Peyer's patch (tissue), 4 donors: ENCODE results near the gene AKR1C2. TPM values are rescaled to one million over a fixed set of nuclear protein-coding genes. Genes with fewer than 3 reads are reported as not detected.
"Not testable (repeated sequence)": the region's sequence is repeated elsewhere in the genome, so short reads cannot be mapped to it uniquely, and the experiment has no call there.

Experiments
- DNase-seq, 3 donors: peaks; one replicate each; pipeline ENCODE4 v3.0.0-alpha.2; 2017 to 2019
- H3K27ac ChIP-seq, 4 donors: fragments of 200-600 bp; sonication (generic); one replicate each; pipeline ENCODE4 v1.5.1; 2016 to 2019
- H3K27me3 ChIP-seq, 2 donors: fragments of 200-600 bp; sonication (generic); one replicate each; pipeline ENCODE4 v1.5.1; 2019
- H3K36me3 ChIP-seq, 3 donors: fragments of 200-600 bp; sonication (generic); one replicate each; pipeline ENCODE4 v1.5.1; 2016 to 2019
- H3K4me1 ChIP-seq, 4 donors: fragments of 200-600 bp; sonication (generic); one replicate each; pipeline ENCODE4 v1.5.1; 2016 to 2019
- H3K4me3 ChIP-seq, 4 donors: fragments of 200-600 bp; sonication (generic); 1 replicate in 3 of 4; 2 replicates in 1 of 4; pipeline ENCODE4 v1.5.1; 2016 to 2019; ENCODE audit warnings: mild to moderate bottlenecking in 1 of 4
- H3K9me3 ChIP-seq, 4 donors: fragments of 200-600 bp; sonication (generic); one replicate each; pipeline ENCODE4 v1.5.1; 2016 to 2019; ENCODE audit warnings: mild to moderate bottlenecking in 1 of 4
- POLR2A ChIP-seq, 2 donors: fragments of 450-650 bp; IDR thresholded peaks; one replicate each; pipeline ENCODE4 v1.5.1; 2017; ENCODE audit warnings: antibody characterized with exemption in 2 of 2, mild to moderate bottlenecking in 2 of 2, moderate library complexity in 2 of 2
- total RNA-seq, 4 donors: library from RNA; depleted of rRNA; stranded (reverse); fragments of >200 nt; gene quantifications; one replicate each; pipeline ENCODE4 v1.1.0, GENCODE V29; 2016
- TF ChIP-seq, protein P1 (sequence below), 6 experiments: fragments of 450-650 bp in 4 of 6; fragments of 200-600 bp in 2 of 6; sonication (generic) in 1 of 6; IDR thresholded peaks; one replicate each; pipeline ENCODE4 v1.5.1; 2017 to 2019; ENCODE audit warnings: antibody characterized with exemption in 6 of 6, mild to moderate bottlenecking in 3 of 6, moderate library complexity in 1 of 6

Gene AKR1C2
- total RNA-seq, 4 donors from 2014 or later = 22.7 to 95.4 (median 45.2) TPM

DNA sequence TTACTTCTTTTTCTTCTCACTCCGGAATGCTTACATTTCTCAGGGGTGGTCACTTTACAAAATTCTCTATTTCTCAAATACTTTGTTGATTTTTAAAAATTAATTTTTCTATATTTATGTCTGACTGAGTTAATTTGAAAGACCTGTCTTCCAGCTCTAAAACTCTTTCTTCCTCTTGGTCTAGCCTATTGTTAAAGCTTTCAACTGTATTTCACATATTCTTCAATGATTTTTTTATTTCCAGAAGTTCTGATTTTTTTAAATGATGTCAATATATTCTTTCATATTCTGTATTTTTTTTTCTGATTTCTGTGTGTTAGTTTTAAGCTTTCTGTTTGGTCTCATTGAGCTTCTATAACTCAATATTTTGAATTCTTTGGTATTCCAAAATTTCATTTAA is 27.3 kb upstream of the AKR1C2 start:
- H3K36me3 ChIP-seq = no peaks in the 10 kb centered on the region
- no peaks in the 10 kb centered on the region for H3K27me3 ChIP-seq
- no peak for DNase-seq
- peaks cover 0 to 4% (median 0%) of the 10 kb centered on the region in 4 donors for H3K9me3 ChIP-seq
- H3K4me1 ChIP-seq = no peaks in the 10 kb centered on the region
- H3K27ac ChIP-seq = no peak overlapping the region
- no peak overlapping the region for H3K4me3 ChIP-seq
- TF ChIP-seq POLR2A (IDR thresholded peaks at IDR 0.05) = no peak
- TF ChIP-seq, protein P1, sequence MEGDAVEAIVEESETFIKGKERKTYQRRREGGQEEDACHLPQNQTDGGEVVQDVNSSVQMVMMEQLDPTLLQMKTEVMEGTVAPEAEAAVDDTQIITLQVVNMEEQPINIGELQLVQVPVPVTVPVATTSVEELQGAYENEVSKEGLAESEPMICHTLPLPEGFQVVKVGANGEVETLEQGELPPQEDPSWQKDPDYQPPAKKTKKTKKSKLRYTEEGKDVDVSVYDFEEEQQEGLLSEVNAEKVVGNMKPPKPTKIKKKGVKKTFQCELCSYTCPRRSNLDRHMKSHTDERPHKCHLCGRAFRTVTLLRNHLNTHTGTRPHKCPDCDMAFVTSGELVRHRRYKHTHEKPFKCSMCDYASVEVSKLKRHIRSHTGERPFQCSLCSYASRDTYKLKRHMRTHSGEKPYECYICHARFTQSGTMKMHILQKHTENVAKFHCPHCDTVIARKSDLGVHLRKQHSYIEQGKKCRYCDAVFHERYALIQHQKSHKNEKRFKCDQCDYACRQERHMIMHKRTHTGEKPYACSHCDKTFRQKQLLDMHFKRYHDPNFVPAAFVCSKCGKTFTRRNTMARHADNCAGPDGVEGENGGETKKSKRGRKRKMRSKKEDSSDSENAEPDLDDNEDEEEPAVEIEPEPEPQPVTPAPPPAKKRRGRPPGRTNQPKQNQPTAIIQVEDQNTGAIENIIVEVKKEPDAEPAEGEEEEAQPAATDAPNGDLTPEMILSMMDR (IDR thresholded peaks at IDR 0.05) = no peak

DNA sequence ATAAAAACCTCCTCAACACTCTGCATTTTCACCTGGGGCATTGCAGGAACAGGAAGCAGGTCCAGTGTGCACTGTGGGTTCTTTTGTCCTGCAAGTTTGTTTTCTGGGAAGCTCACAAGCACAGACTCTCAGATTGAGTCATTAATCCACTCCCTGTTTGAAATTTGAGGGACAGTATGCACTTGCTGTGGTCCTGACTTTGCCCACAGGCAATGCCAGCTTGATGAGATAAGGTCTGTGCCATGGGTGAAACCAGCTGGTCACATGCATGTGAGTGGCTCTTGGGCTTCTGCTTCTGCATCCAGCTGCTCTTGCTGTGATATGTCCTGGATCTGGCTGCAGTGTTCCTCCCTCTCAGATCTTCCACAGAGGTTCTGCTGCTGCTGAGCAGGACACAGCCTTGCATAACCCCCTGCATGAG is 21.8 kb upstream of the AKR1C2 start:
- not testable (repeated sequence) for H3K4me1 ChIP-seq, H3K9me3 ChIP-seq, H3K27me3 ChIP-seq, H3K36me3 ChIP-seq, H3K4me3 ChIP-seq
- peak in 1 of 3 donors; percentile 50 for DNase-seq
- peak overlapping the region in 1 of 4 donors; percentile 60 for H3K27ac ChIP-seq

DNA sequence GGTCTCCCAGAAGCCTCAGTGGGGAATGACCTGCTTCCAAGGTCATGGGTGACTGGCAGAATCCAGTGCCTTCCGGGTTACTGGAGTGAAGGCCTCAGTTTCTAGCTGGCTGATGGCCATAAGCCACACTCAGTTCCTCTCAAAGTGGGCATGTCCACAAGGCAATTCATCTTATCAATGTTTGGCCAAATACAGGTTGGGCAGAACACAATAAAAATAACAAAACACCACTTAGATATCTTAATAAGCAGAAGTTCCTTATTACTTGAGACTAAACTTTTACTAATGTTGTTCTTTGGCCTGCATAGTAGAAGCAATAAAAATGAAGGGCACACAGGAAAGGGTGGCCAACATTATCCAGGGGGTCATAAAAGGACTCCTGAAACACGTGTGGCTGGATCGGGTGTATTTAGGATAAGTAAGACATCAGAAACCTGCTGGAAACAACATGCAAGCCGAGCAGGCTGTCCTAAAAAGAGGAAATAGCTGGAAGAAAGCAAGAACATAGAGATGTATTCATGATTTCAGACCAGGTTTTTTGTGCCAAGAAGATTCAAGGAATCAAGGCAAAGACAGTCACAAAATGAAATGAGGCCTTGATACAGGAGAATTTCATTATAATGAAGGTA is 19.6 kb upstream of the AKR1C2 start:
- DNase-seq = peak in 2 of 3 donors; percentile 57 to 68
- H3K4me1 ChIP-seq = peaks cover 0 to 5% (median 2%) of the 10 kb centered on the region in 4 donors
- H3K27ac ChIP-seq = peak overlapping the region in 3 of 4 donors; percentile 60 to 85 (median 75)
- no peaks in the 10 kb centered on the region for H3K9me3 ChIP-seq
- no peaks in the 10 kb centered on the region for H3K36me3 ChIP-seq
- H3K27me3 ChIP-seq = no peaks in the 10 kb centered on the region
- TF ChIP-seq POLR2A (IDR thresholded peaks at IDR 0.05) = no peak
- TF ChIP-seq, protein P1 (IDR thresholded peaks at IDR 0.05) = no peak
- H3K4me3 ChIP-seq = no peak overlapping the region

DNA sequence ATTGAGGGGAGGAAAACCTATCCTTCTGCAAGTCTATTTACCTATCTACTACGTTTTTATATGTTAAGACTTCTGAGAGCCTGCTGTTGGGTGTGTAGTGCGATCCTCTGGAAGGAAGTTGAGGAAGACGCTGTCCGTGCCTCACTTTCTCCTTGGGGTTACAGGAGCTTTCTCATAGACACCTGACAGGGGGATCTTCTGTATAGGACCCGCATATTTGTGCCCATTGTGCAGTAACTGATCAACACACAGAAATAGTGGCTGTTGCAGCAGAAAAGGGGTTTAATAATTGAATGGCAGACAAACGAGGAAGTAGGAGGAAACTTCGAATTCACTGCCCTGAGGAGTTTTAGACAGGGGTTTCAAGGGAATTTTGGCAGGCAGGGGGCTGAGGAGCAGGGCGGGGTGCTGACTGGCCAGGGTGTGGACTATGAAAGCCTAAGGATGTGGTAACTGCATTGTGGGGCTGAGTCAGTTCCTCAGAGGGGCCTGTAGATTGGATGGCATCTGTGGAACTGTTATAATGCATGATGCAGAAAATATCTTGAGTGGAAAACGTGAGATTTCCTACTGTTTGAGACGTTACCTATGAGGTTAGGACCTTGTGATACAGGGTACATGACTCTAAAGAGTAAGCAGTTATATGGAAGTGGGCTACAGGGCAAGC is 18.1 kb upstream of the AKR1C2 start:
- H3K9me3 ChIP-seq, DNase-seq, H3K36me3 ChIP-seq, H3K4me3 ChIP-seq, H3K4me1 ChIP-seq, H3K27me3 ChIP-seq: not testable (repeated sequence)
- peak overlapping the region in 1 of 4 donors; percentile 85 for H3K27ac ChIP-seq

DNA sequence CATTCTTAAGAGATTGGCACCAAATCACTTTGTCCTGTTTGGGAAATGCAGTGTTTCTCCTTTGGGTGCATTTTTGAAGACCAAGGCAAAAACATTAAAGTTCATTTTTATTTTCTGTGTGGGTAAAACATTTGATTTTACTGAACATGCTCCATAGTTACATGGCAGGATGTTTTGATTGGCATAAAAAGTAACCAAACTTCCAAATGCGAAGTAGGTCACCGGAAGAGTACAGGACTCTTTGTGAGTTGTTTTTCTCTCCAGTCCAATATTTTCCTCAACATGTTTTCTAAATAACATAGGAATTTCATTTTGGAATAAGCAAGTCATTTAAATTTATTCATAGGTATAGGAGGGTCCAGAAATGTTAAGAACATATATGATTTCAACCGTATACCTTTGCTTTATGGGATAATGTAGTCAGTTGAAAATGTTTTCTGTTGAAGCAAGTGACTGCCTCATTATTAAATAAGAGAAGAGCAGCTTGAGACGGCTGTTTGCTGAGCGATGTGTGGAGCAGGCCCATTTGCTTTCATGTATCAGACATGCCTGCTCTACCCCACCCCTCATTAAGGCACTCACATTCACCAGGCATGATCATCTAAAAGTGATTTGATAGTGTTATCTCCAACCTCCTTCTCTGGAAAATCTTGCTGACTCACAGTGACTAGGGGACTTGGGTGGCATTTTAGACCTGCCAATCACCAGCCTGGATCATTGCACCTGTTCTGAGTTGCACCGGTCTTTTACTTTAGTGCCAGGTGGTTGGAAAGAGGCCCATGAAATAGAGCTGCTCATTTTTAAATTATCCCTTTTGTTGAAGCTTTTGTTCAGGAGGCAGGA is 16.3 kb upstream of the AKR1C2 start:
- H3K4me3 ChIP-seq, H3K36me3 ChIP-seq, H3K9me3 ChIP-seq, H3K4me1 ChIP-seq, H3K27me3 ChIP-seq: not testable (repeated sequence)
- DNase-seq = peak in 1 of 3 donors; percentile 75
- TF ChIP-seq POLR2A (IDR thresholded peaks at IDR 0.05) = peak in 1 of 2 donors; percentile 38
- H3K27ac ChIP-seq = peak overlapping the region in 3 of 4 donors; percentile 40 to 73 (median 66)

DNA sequence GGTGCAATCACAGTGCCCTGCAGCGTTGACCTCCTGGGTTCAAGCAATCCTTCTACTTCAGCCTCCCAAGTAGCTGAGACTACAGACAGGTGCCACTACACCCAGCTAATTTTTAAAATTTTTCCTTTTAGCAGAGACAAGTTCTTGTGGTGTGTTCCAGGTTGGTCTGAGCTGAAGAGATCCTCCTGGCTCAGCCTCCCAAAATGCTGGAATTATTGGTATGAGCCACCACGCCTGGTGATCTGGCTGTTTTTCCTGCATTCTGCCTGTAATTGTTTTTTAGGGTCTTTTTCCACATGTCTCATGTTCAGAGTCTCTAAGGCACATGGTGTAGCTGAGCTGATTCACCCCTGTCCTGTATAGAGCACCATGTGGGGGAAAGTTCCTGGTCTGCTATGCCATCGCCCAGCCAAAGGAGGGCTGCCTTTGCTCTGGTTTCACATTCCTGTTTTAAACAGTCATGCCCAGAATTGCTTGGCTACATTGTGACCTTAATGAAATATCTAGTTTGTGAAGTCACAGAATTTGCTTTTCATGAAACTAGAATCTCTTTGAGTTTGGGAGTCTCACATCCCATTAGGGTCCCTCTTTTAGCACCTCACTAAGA is 15.1 kb upstream of the AKR1C2 start:
- not testable (repeated sequence) for H3K36me3 ChIP-seq, H3K4me1 ChIP-seq, H3K27me3 ChIP-seq, H3K4me3 ChIP-seq, H3K9me3 ChIP-seq
- DNase-seq = peak in 1 of 3 donors; percentile 56
- H3K27ac ChIP-seq = peak overlapping the region in 3 of 4 donors; percentile 40 to 73 (median 66)
- TF ChIP-seq, protein P1 (IDR thresholded peaks at IDR 0.05) = peak in 3 of 6 experiments; percentile 46 to 57 (median 49)
